ENCODE data around the gene TUBB1.

DNA sequence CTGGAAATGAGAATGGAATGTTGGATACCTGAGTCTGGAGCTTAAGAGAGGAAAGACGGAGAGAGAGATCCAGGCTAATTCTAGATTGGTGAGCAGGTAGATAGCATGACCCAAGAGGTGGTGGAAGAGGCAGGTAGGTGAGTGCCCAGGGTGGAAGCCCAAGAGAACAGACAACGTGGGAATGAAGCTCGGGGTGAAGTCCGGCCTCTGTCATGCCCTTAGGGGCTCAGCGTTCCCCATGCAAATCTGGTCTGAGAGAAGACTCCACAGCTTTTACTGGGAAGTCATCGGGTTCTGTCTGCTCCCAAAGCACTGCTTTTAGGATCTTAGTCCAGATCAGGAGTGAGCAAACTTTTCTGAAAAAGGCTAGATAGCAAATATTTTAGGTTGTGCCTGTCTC, 34.5 kb upstream of the TUBB1 start:
- TF ChIP-seq, protein P1, sequence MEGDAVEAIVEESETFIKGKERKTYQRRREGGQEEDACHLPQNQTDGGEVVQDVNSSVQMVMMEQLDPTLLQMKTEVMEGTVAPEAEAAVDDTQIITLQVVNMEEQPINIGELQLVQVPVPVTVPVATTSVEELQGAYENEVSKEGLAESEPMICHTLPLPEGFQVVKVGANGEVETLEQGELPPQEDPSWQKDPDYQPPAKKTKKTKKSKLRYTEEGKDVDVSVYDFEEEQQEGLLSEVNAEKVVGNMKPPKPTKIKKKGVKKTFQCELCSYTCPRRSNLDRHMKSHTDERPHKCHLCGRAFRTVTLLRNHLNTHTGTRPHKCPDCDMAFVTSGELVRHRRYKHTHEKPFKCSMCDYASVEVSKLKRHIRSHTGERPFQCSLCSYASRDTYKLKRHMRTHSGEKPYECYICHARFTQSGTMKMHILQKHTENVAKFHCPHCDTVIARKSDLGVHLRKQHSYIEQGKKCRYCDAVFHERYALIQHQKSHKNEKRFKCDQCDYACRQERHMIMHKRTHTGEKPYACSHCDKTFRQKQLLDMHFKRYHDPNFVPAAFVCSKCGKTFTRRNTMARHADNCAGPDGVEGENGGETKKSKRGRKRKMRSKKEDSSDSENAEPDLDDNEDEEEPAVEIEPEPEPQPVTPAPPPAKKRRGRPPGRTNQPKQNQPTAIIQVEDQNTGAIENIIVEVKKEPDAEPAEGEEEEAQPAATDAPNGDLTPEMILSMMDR (IDR thresholded peaks at IDR 0.05) = no peak
- TF ChIP-seq POLR2A (IDR thresholded peaks at IDR 0.05) = no peak
